K562 (cell line): ENCODE measurements around the gene USP1. TPM values are rescaled to one million over a fixed set of nuclear protein-coding genes. Genes with fewer than 3 reads are reported as not detected.

Experiments used
- ATAC-seq: fragments of 200-7000 bp; cut with Tn5 transposase; 3 replicates; pipeline ENCODE4 v1.9.1; 2020; ENCODE audit warnings: moderate library complexity
- BruUV-seq: library from RNA; stranded (reverse); fragments of 400-500 nt; replicated peaks from 2 replicates; lab custom pipeline; 2021; lab: Mats Ljungman, UMichigan
- CTCF ChIA-PET: fragments of 300-600 bp; formaldehyde crosslinking; extraction: SDS; loops from one replicate; lab custom pipeline; 2021; ENCODE audit warnings: low intra/inter-chr PET ratio; lab: Yijun Ruan, JAX
- POLR2A ChIA-PET: fragments of 300-600, 350-650 bp; sonication (Branson Sonifier 250); formaldehyde crosslinking; extraction: SDS; loops from one replicate; lab custom pipeline; 2021; ENCODE audit warnings: antibody characterized with exemption, inconsistent platforms; lab: Yijun Ruan, JAX
- DNase-seq, 4 experiments: peaks; one replicate each; pipeline versions ENCODE4 v3.0.0 to v3.0.0-alpha.2; 2011 to 2018; ENCODE audit warnings: low spot score in 3 of 4, mixed read lengths in 3 of 4; ENCODE audit errors: extremely low read depth in 1 of 4
- FAIRE-seq: peaks from 2 replicates; lab custom pipeline; 2011; peaks lifted over from hg19 to GRCh38; lab: Jason Lieb, UNC
- H2AFZ ChIP-seq: 2 replicates; pipeline ENCODE4 v1.6.0; 2011; ENCODE audit warnings: low read depth, low read length, control low read depth, inconsistent platforms
- H3K27ac ChIP-seq: fragments of 200-600 bp; 3 replicates; pipeline ENCODE4 v1.8.0; 2011; ENCODE audit warnings: low read depth, mild to moderate bottlenecking, control low read depth, inconsistent platforms, low read length, moderate library complexity, mixed read lengths; ENCODE audit errors: extremely low read depth
- H3K27me3 ChIP-seq, 2 experiments: fragments of 300-600 bp in 1 of 2; 2 replicates in 1 of 2; 3 replicates in 1 of 2; pipeline versions ENCODE4 v1.6.0 to v1.8.0; 2011; ENCODE audit warnings: inconsistent platforms in 2 of 2, low read length in 2 of 2, mild to moderate bottlenecking in 1 of 2, mixed read lengths in 1 of 2, moderate library complexity in 1 of 2; ENCODE audit not compliant: control insufficient read depth in 2 of 2, insufficient read depth in 2 of 2
- H3K36me3 ChIP-seq: fragments of 300-600 bp; 3 replicates; pipeline ENCODE4 v1.8.0; 2011; ENCODE audit warnings: mild to moderate bottlenecking, low read length, inconsistent platforms; ENCODE audit not compliant: control insufficient read depth, insufficient read depth
- H3K4me1 ChIP-seq, 2 experiments: fragments of 200-600 bp in 1 of 2; replicated peaks in 1 of 2; 2 replicates in 1 of 2; 3 replicates in 1 of 2; pipeline versions ENCODE4 v1.5.1 to v1.8.0; 2011; ENCODE audit warnings: inconsistent platforms in 2 of 2, low read length in 2 of 2, mild to moderate bottlenecking in 1 of 2, mixed read lengths in 1 of 2, moderate library complexity in 1 of 2; ENCODE audit not compliant: control insufficient read depth in 2 of 2, insufficient read depth in 2 of 2
- H3K4me2 ChIP-seq: 2 replicates; pipeline ENCODE4 v1.6.1; 2011; ENCODE audit warnings: low read length, control low read depth, inconsistent platforms, mixed read lengths; ENCODE audit not compliant: insufficient read depth
- H3K4me3 ChIP-seq: fragments of 200-600 bp; sonication (generic), shearing (Covaris generic); 2 replicates; pipeline ENCODE4 v1.5.1; 2016; ENCODE audit warnings: control low read depth, inconsistent platforms
- H3K79me2 ChIP-seq: fragments of 200-600 bp; 3 replicates; pipeline ENCODE4 v1.8.0; 2011; ENCODE audit warnings: low read length, inconsistent platforms; ENCODE audit not compliant: control insufficient read depth, insufficient read depth
- H3K9ac ChIP-seq, 2 experiments: 2 replicates each; pipeline versions ENCODE4 v1.6.0 to v1.6.1; 2011; ENCODE audit warnings: low read depth in 2 of 2, low read length in 2 of 2, control low read depth in 1 of 2, inconsistent platforms in 1 of 2, mild to moderate bottlenecking in 1 of 2, mixed read lengths in 1 of 2; ENCODE audit not compliant: insufficient read depth in 1 of 2
- H3K9me1 ChIP-seq: one replicate; pipeline ENCODE4 v1.6.0; 2011; ENCODE audit warnings: inconsistent platforms, mild to moderate bottlenecking, low read length, moderate library complexity; ENCODE audit not compliant: control insufficient read depth, insufficient read depth
- H3K9me3 ChIP-seq: replicated peaks from 2 replicates; pipeline ENCODE4 v1.5.1; 2011; ENCODE audit warnings: low read depth, low read length, inconsistent platforms; ENCODE audit not compliant: control insufficient read depth, insufficient read depth
- H4K20me1 ChIP-seq: replicated peaks from 2 replicates; pipeline ENCODE4 v1.6.1; 2011; ENCODE audit warnings: low read length, inconsistent platforms, mixed read lengths; ENCODE audit not compliant: control insufficient read depth, insufficient read depth
- BCL6 ChIP-seq: fragments of 250-450 bp; sonication (Bioruptor Pico); IDR thresholded peaks from 2 replicates; pipeline ENCODE4 v1.4.0; 2020
- CEBPG ChIP-seq, 3 experiments: fragments of 200-800 bp in 1 of 3; sonication (Bioruptor generic) in 1 of 3; sonication (generic) in 1 of 3; formaldehyde crosslinking in 1 of 3; IDR thresholded peaks in 2 of 3; conservative IDR thresholded peaks in 1 of 3; 2 replicates each; pipeline versions ENCODE4 v1.6.1 to v1.8.0; 2016 to 2022; ENCODE audit warnings: missing compliant biosample characterization in 2 of 3, missing genetic modification characterization in 2 of 3, mild to moderate bottlenecking in 1 of 3, missing genetic modification reagents in 1 of 3
- CHD2 ChIP-seq: IDR thresholded peaks from 2 replicates; pipeline ENCODE4 v1.6.1; 2011; ENCODE audit warnings: low read depth, low read length
- E2F6 ChIP-seq, 2 experiments: IDR thresholded peaks; 2 replicates each; pipeline ENCODE4 v1.6.1; 2011; ENCODE audit warnings: borderline replicate concordance in 1 of 2, control low read depth in 1 of 2, low read depth in 1 of 2, low read length in 1 of 2, mild to moderate bottlenecking in 1 of 2, mixed read lengths in 1 of 2, moderate library complexity in 1 of 2; ENCODE audit not compliant: insufficient read depth in 1 of 2, insufficient read length in 1 of 2, poor library complexity in 1 of 2, severe bottlenecking in 1 of 2; ENCODE audit errors: extremely low read depth in 1 of 2
- FOXO4 ChIP-seq: fragments of 450-650 bp; formaldehyde crosslinking; IDR thresholded peaks from 2 replicates; pipeline ENCODE4 v1.4.0; 2020; ENCODE audit warnings: mild to moderate bottlenecking, moderate library complexity
- HEY1 ChIP-seq: fragments of 250-450 bp; sonication (Bioruptor Pico); IDR thresholded peaks from 2 replicates; pipeline ENCODE4 v1.5.0; 2020; ENCODE audit warnings: mild to moderate bottlenecking, moderate library complexity, borderline replicate concordance
- MCM5 ChIP-seq: fragments of 450-650 bp; IDR thresholded peaks from 2 replicates; pipeline ENCODE4 v1.6.1; 2016; ENCODE audit warnings: low read depth
- POLR2AphosphoS5 ChIP-seq: IDR thresholded peaks from 2 replicates; pipeline ENCODE4 v1.6.1; 2011; ENCODE audit warnings: mild to moderate bottlenecking, low read depth, low read length, moderate library complexity; ENCODE audit not compliant: control insufficient read depth, insufficient read depth
- RBFOX2 ChIP-seq: fragments of 200-400 bp; formaldehyde crosslinking; IDR thresholded peaks from 2 replicates; pipeline ENCODE4 v1.6.1; 2017; ENCODE audit warnings: low read depth, mild to moderate bottlenecking, low read length, moderate library complexity
- SNIP1 ChIP-seq: fragments of 450-650 bp; IDR thresholded peaks from 2 replicates; pipeline ENCODE4 v1.7.1; 2017; ENCODE audit warnings: low read depth, mild to moderate bottlenecking
- TCF7L2 ChIP-seq: fragments of 150-350 bp; IDR thresholded peaks from 2 replicates; pipeline ENCODE4 v1.6.1; 2016; ENCODE audit warnings: low read depth, mild to moderate bottlenecking, low read length, moderate library complexity
- ZKSCAN1 ChIP-seq: fragments of 150-350 bp; IDR thresholded peaks from 2 replicates; pipeline ENCODE4 v1.6.1; 2016; ENCODE audit warnings: low read depth, low read length
- ZNF12 ChIP-seq: sonication (generic); formaldehyde crosslinking; IDR thresholded peaks from 2 replicates; pipeline ENCODE4 v1.4.0; 2020; ENCODE audit warnings: mild to moderate bottlenecking, missing genetic modification reagents
- WGBS: fragments of 100-300 bp; shearing (Covaris generic); methylation state at CpG from one replicate; pipeline ENCODE4 v1.1.6; 2016; ENCODE audit warnings: low coverage, mixed read lengths; ENCODE audit not compliant: insufficient coverage; ENCODE audit errors: missing lambda C conversion rate; 5-methylcytosine and 5-hydroxymethylcytosine counted together
- in situ Hi-C: fragments of 300-500 bp; cut with MboI; formaldehyde crosslinking; loops from 4 replicates; pipeline ENCODE4 v1.15.0; 2018; ENCODE audit warnings: inconsistent platforms, mixed read lengths
- intact Hi-C: fragments of 100-400 bp; cut with micrococcal nuclease; formaldehyde crosslinking; loops from 2 replicates; pipeline ENCODE4 v1.14.2; 2022
- polyA plus RNA-seq, 8 experiments: library from polyadenylated mRNA; depleted of rRNA in 4 of 8; stranded (reverse) in 5 of 8; unstranded in 3 of 8; fragments of >200 nt; fragmentation: Nextera tagmentation in 2 of 8; fragmentation: Illumina TruSeq in 1 of 8; extraction: Ambion mirVana in 2 of 8; extraction: Trizol in 1 of 8; gene quantifications; 2 replicates each; pipeline versions ENCODE4 v1.2.1 to v1.2.3, GENCODE V29; 2011 to 2014; ENCODE audit warnings: inconsistent platforms in 1 of 8, missing spikeins in 1 of 8
- total RNA-seq, 7 experiments: library from RNA; depleted of rRNA in 6 of 7; stranded (reverse); fragments of >200 nt in 6 of 7; fragmentation: Illumina TruSeq in 2 of 7; extraction: Trizol in 2 of 7; gene quantifications; 2 replicates each; pipeline versions ENCODE4 v1.2.1 to v1.2.3, GENCODE V29; 2011 to 2021; ENCODE audit warnings: low replicate concordance in 1 of 7

USP1 gene
- total and polyA plus RNA-seq, 9 of the 15 experiments (the other 6 are each of a cell fraction or from before 2014, with no cell fraction given): 27.3 to 87.9 (median 51.7) TPM

- no peak overlapping the region for H3K4me2 ChIP-seq
- no peak overlapping the region for H3K9ac ChIP-seq
- no peak for TF ChIP-seq TCF7L2
- TF ChIP-seq CEBPG (CRISPR knock-in tag; IDR thresholded peaks at IDR 0.05): no peak
- no peak for TF ChIP-seq CEBPG (tag; conservative IDR thresholded peaks at IDR 0.05 in 1 of 2, IDR thresholded peaks at IDR 0.05 in 1 of 2)
- no peak overlapping the region for H2AFZ ChIP-seq
- no peak for DNase-seq
- H3K9me1 ChIP-seq: no peaks in the 10 kb centered on the region
- no peaks in the 10 kb centered on the region for H3K79me2 ChIP-seq
- H3K36me3 ChIP-seq: no peaks in the 10 kb centered on the region
- intact Hi-C loops (no loop called here), in situ Hi-C loops (no loop called here)
- no peaks in the 10 kb centered on the region for H3K4me1 ChIP-seq
- POLR2A ChIA-PET: interaction anchor here (0.6 kb wide), 1 partner anchor 392 kb away, joined by 3 read pairs; no protein-coding TSS in a partner anchor
- WGBS: 1% methylated on average over 6 of the region's 6 CpGs
- H3K4me3 ChIP-seq: no peak overlapping the region
- peaks cover 7 to 12% of the 10 kb centered on the region in 2 experiments; a peak in 3 of 5 replicates for H3K27me3 ChIP-seq
- no peaks in the 10 kb centered on the region for H3K9me3 ChIP-seq
- FAIRE-seq: no peak
- H4K20me1 ChIP-seq: no peaks in the 10 kb centered on the region
- BruUV-seq: no TSS peak
- ATAC-seq: no peak
- CTCF ChIA-PET: no interaction called here
- no peak overlapping the region for H3K27ac ChIP-seq
These were observed 47.3 kb upstream of the USP1 start for GRCh38 chr1:62389531-62389930.

- H3K36me3 ChIP-seq: no peaks in the 10 kb centered on the region
- no peaks in the 10 kb centered on the region for H3K4me1 ChIP-seq
- WGBS: 0% methylated on average over 7 of the region's 7 CpGs
- H3K27ac ChIP-seq: no peak overlapping the region
- no peak overlapping the region for H3K4me3 ChIP-seq
- no peaks in the 10 kb centered on the region for H3K9me1 ChIP-seq
- ATAC-seq: no peak
- no peak for DNase-seq
- H3K79me2 ChIP-seq: no peaks in the 10 kb centered on the region
- no peak overlapping the region for H2AFZ ChIP-seq
- no TSS peak for BruUV-seq
- in situ Hi-C loops: no loop called here
- no peak overlapping the region for H3K9ac ChIP-seq
- H3K27me3 ChIP-seq: peaks cover 11 to 12% of the 10 kb centered on the region in 2 experiments; a peak in 3 of 5 replicates
- H3K9me3 ChIP-seq: no peaks in the 10 kb centered on the region
- intact Hi-C loops: no loop called here
- no peak overlapping the region for H3K4me2 ChIP-seq
- CTCF ChIA-PET: no interaction called here
- H4K20me1 ChIP-seq: no peaks in the 10 kb centered on the region
- no peak for FAIRE-seq
- POLR2A ChIA-PET: no interaction called here
- TF ChIP-seq ZNF12 (CRISPR knock-in tag) (no peak), MCM5 (no peak), POLR2AphosphoS5 (no peak), E2F6 (IDR thresholded peaks at IDR 0.05; ENCODE audit: borderline replicate concordance in 1 of 2, extremely low read depth in 1 of 2, insufficient read depth in 1 of 2, insufficient read length in 1 of 2, low read depth in 1 of 2, low read length in 1 of 2, poor library complexity in 1 of 2, severe bottlenecking in 1 of 2) (no peak), RBFOX2 (no peak), FOXO4 (no peak), CHD2 (no peak), HEY1 (CRISPR knock-in tag) (no peak), BCL6 (CRISPR knock-in tag) (no peak), ZKSCAN1 (no peak), SNIP1 (no peak)
These were observed 46.8 kb upstream of the USP1 start for GRCh38 chr1:62390071-62390470.
